ENCODE measurements around the gene PRUNE2.

The PRUNE2 gene

DNA sequence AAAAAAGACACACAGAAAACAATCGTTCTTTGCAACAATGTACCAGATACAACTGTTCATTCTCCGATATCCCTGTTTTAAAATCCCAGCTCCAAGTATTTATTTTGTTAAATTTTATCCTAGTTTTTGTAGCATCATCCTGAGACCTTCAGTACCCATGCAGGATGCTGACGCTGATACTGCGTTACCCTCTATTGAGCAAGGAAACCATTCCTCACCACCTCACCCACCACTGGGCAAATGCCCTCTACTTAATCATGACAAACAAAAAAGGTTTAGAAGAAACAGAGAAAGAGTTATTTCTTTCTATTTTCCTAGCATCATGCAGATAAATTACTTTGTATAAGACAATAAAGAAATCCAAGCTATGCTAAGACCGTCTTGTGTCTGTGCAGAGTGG lies 277.8 kb downstream of the PRUNE2 start:
- DNase-seq (ENCODE audit: low spot score) = no peak

DNA sequence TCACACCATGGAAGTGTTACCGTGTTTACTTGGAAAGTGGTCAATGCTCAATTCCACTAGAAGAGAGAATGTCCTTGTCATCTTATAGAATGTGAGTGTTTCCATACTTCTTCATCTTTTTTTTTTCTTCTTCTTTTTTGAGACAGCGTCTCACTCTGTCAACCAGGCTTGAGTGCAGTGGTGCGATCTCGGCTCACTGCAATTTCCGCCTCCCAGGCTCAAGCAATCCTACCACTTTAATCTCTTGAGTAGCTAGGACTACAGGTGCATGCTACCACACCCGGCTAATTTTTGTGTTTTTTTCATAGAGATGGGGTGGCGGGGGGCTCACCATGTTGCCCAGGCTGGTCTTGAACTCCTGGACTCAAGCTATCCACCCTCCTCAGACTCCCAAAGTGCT lies 278.9 kb downstream of the PRUNE2 start:
- DNase-seq (ENCODE audit: low spot score) = no peak

DNA sequence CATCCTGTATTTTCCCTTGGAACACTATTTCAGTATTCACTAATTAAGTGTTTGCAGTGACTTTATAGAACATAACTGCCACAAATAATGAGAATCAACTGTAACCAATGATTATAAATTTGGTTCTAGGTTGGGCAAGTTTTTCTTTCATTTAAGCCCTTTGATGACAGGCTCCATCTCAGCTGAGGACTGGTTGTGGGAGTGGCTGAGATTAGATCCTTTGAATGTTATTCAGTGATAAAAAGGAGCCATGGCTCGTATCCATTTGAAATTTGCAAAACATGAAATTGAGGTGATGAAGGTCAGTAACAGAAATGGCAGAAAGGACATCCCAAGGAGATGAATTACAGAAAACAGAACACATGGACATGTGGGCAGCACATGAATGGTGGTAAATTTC lies 279.8 kb downstream of the PRUNE2 start:
- no peak for DNase-seq (ENCODE audit: low spot score)

DNA sequence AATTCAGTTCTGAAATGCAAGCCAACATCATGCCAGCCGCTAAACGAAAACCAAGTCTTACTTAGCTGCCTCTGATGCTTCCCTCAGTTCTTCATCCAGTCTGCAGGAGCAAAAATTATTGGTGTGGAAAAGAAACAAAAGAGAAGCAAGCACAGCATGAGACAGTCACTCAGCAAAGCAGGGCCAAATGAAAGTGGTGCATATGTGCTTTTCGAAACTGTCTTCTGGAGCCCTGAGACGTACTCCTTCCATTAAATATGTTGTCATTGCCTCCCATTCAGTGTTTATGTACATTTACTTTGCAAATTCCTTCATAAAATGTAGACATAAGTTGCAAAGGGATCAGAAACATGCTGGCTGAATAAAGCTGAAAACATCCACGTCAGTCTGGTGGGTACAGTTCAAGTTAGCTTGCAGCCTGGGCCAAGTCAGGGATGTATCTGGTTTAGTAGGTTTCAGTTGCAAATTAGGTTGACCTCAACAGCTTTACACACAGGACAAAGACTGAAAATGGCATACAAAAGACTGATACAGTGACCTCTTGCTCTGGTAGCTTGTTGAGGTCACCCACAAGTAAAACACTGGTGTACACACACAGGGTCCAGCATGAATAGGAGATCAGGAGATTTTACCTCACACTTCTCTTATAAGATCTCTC lies 281.4 kb downstream of the PRUNE2 start:
- DNase-seq (ENCODE audit: low spot score) = no peak

DNA sequence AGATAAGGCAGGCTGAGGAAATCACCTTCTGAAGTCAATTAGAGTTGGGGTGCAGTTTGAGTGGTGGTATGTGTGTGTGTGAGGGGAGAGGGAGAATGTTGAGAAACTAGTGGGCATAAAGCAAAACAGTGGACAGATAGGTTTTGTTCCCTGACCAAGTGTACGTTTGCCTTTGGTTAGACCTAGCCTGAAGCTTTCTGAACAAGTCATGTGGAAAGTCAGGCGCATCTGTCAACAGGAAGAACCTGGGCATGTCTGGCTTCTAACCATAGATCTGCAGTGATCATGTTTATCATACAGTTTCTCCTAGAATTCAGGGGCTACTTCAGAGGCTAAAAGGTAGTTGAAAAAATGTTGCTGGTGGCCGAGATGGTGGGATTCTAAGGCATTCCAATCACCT lies 284.9 kb downstream of the PRUNE2 start:
- DNase-seq (ENCODE audit: low spot score) = no peak

DNA sequence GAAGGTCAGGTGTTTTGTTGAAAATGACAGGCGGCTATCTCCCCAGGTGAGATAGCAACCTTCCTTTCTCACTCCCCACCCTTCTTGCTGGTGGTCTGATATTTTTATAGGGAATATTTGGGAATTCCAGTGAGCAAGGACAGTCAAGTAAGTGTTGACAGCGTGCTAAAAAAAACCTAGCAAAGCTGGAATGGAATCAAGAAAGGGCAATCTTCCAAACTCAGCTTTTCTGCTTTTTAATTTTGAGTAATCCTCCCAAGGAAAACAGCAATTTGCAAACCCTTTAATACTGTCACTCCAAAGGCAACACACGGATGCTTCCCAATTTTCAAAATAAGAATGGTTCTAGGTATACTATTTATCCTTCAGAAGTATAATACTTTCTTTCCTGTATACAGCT lies 285.3 kb downstream of the PRUNE2 start:
- no peak for DNase-seq (ENCODE audit: low spot score)

DNA sequence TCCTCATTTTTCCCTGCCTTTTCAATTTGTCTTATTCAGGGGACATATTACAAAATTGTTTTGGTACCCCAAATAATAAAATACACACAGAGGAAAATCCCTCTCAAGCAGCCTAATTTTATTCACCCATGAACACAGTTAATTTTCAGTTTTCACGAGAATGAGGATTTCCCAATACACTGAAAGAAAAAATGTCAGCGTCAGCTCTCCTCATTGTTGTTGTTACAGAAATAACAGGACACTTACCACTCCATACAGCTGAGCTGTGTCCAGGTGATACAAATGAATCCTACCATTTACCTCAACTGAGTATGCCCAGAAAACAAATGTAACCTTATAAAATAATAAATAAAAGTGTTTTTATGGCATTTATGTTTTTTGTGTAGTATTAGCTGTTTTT lies 286.3 kb downstream of the PRUNE2 start:
- DNase-seq (ENCODE audit: low spot score) = no peak

DNA sequence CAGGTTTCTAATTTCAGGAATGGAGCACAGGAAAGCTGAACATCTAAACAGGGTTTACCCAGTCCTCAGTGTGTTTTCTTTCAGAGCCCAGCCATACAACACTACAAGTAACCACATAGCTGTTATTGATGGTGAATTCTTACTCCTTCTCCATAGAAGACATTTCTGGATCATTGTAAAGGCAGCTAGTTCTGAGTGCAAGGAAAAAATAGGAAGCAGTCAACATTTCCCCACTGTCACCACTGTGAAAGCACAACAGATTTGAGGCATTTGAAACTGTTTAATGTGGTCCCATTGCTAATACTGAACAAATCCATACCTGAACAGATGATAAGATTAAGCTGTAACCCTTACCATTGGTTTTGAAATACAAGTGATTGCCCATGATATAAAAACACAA lies 286.7 kb downstream of the PRUNE2 start:
- no peak for DNase-seq (ENCODE audit: low spot score)

DNA sequence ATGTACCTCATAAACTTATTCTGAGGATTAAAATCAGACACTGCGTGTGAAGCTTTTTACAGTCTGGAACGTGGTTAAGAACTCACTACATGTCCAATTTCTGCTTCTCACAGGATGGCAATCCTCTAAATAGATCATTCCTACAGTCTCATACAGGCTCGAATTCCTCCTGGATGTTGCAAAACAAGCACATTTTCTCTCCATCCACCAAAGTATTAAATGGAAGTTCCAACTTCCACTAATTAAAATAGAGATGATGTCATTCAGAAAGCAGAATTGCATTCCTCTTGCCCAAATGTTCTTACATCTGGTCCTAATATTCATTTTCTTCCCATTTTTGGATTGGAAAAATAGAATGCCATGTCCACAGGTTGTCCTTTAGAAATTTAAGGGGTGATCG lies 287.2 kb downstream of the PRUNE2 start:
- DNase-seq (ENCODE audit: low spot score) = no peak

DNA sequence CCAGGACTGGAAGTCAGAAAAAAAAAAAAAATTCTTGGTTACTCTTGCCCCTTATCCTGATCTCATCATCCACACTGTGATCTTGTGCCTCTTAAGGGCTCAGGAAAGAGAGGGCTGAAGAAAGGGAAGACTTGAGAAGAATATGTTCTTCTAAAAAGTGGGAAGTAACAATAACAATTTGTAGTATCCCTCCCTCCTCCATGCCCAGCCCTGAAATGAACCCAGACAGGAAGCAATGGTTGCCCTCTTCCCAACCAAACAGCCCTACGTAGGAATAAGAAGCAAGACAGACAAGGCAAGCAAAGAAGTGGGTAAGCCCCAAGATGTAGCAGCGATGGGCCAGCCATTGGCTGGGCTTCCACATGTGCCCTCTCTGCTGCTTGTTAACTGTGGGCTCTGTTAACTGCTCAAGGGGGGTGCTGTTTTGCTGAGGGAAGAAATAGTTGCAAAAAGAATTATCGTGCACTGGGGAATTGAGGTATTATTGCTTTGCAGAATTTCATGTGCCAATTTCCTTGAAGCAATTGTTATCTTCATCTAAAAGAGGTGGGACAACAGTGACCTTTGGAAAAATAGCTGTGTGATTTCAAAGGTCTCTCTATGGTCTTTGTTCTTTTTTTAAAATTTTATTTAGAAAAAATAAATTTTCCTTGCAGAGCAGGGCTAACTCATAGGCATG lies 288.3 kb downstream of the PRUNE2 start:
- DNase-seq (ENCODE audit: low spot score) = no peak

DNA sequence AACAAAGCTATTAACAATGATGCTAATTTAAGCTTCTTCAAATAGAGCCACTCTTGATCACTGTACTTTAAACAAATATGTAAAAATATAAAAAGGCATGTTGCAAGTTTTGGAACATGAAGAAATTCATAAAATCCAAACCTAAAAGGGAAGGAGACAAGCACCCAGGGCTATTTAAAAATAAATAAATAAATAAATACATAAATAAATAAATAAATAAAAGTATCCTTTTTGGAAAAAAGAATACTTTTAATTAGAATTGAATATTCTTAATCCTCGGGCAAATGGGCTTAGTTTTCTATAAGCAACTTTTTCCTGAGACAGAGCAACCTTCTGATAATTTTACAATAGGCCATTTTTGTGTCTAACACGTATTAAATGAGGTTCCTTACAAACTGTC lies 289.1 kb downstream of the PRUNE2 start:
- DNase-seq (ENCODE audit: low spot score) = no peak

DNA sequence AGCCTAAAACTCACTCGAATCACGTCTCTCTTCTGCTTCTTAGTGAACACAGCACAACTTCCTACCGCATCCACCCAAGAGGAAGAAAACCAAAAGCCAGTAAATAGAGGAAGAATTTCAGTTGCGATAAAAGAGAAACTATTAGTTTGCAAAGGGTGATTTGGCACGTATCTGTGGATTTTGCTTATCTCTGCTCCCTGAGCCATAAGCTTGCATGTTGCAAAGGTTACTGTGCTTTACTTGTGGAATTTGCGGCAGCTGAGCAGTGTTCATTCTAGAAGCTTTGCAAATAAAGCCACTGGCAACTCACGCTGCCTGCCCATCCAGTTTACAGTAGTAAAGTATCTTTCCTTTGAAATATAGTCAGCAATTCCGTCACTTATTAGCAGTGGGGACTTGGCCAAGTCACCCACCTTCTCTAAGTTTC lies 290.7 kb downstream of the PRUNE2 start:
- no peak for DNase-seq (ENCODE audit: low spot score)

DNA sequence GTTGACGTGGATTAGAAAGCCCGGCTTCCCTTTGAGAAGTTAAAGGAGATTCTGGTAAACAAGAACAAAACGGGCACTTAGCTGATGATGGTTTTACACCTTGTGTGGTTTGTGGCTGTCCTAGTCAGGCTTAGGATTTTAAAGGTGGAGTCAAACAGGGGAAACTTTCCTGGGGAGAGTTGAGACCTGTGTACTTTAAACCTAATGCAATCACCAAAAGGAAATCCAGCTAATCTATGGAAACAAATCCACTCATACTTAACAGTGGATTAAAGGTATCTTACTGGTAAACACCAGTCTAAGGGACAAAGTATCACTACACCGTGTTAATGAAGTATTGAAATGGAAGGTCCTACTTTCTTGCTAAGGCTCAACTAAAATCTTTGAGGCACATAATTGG lies 291.9 kb downstream of the PRUNE2 start:
- DNase-seq (ENCODE audit: low spot score) = no peak

DNA sequence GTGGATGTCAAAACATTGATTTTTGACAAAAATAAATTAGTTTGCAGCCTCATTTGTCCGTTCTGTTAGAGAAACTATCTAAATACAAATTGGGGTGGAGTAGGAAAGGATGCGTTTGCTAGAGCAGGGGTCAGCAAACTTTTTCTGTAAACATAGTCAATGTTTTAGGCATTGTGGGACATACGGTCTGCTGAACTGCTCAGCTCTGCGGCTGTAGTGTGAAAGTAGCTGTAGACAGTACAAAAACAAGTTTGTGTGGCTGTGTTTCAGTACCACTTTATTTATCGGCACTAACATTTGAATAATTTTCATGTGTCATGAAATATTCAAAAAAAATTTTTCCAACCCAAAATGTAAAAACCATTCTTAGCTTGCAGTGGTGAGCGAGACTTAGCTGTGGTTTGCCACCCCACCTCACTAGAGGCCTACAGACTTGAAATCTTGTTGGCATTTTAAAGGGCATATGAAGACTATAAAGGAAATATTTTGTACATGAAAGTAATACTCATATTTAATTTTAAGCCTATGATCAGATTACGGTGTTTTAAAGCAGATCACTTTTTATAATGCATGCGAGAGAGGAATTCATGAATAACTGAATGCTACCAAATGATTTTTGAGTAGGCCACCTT lies 292.6 kb downstream of the PRUNE2 start:
- DNase-seq (ENCODE audit: low spot score) = no peak

DNA sequence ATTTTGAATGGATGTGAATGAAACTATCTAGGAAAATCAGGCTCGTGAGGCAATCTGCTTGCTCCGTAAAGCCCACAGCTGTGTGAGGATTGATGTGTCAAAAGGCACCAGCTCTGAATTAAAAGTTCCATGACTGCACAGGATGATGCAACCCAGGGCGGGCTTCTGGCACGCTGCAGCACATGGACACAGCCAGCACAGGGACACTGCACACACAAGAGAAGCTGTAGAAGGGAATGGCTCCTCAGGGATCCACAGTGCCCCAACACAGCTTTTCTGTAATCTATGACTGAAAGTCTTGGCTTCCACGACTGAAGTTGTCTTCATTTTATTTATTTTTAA lies 295.9 kb downstream of the PRUNE2 start:
- no peak for DNase-seq (ENCODE audit: low spot score)

DNA sequence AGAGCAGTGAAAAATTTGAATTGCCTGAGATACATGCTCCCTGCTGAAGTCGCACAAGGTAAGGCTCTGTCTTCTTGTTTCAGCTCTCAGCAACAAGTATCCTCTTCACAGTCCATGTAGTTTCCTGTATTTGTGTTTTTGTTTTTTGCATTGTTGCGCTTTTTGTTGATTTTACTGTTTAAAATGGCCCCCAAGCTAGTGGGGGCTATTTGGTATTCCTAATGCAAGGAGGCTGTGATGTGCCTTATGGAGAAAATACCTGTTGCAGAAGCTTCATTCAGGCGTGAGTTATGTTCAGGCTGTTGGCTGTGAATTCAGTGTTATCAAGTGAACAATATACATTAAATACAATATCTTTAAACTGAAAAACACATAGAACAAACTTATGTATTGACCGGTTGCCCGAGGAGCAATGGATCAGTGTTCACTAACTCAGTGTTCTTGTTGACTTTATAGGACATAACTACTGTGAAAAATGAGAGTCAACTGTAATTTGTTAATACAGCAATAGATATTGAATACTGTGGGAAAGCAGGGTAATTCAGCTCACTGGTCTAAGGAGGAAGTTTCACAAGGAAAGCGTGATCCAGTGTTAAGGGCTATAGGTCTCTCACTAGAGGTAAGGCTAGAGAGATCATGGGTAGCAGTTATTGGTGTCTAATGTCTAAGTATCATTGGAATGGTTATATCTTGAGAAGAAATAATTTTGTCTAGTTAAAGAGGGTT lies 296.5 kb downstream of the PRUNE2 start:
- no peak for DNase-seq (ENCODE audit: low spot score)

DNA sequence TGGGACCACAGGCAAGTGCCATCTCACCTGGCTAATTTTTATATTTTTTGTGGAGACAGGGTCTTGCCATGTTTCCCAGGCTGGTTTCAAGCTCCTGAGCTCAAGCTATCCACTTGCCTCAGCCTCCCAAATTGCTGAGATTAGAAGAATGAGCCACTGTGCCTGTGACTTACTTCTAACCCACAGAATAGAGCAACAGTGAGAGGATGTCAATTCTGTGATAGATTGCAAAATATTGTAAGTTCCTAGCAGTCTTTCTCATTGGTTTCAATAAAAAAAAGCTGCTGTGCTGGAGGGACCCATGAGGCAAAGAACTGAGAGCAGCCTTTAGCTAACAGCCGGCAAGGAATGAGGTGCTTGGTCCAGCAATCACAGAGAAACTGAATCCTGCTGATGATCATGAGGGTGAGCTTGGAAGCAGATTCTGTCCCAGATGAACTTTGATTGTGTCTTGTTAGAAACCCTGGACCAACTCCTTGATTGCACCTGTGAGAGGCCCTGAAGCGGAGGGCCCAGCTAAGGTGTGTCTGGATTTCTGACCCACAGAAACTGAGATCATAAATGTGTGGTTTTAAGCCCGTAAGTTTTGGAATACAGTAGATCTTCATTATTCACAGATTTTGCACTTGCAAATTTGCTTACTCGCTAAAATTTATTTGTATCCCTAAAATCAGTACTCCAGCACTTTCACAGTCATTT lies 297.2 kb downstream of the PRUNE2 start:
- DNase-seq (ENCODE audit: low spot score) = no peak

DNA sequence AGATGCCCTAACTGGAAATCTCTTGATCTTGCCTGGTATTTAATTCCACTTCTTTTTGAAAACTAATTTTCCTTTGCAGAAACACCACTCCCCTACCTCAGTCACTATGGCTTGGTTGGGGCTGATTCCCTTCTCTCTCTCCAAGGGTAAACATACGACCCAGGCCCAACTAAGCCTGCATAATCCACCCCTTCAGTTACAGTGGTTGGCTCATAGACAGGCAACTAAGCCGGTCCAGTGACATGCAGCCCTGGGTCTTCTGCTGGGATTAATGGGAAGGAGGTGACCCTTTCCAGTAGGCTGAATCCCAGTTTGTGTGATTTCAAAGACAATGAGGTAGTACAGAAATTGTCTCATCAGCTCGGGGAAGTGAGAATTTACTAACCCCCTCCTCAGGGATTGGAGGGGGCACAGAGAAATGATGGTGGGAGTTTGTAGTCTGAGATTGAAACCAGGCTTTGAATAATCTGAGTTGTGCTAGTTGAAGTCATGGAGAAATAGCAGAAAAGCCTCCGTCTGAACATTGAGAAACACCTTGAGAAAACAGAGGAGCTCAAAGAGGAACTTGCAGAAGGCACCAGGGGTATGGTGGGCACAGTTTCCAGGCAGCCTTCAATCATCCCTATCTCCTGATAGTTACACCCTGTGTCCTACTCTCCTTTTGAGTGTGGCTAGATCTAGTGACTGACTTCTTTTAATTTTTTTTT lies 298.0 kb downstream of the PRUNE2 start:
- DNase-seq (ENCODE audit: low spot score) = no peak

DNA sequence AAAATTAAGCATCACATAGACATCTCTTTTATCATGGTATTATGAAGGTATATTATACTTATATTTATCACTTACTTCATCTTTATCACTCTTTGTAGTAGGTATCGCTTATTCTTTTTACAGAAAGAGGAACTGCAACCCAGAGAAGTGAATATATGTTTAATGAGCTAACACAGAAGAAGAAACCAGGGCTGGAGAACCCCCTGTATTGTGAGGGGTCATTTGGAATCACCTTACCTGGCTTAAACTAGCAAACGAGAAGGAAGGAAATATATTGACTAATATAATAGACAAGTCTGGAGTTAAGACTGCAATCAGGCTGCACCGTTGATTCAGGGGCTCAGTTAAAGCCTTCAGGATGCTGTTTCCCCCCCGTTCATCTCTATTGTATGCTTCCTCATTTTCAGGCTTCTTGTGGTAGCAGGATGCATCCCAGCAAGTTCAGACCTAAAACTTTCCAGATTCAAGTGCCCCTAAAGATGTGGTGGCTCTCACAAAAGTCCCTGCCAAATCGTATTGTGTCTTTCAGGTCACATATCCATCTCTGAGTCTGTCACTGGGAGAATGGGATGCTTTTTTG lies 300.5 kb downstream of the PRUNE2 start:
- DNase-seq (ENCODE audit: low spot score) = no peak

DNA sequence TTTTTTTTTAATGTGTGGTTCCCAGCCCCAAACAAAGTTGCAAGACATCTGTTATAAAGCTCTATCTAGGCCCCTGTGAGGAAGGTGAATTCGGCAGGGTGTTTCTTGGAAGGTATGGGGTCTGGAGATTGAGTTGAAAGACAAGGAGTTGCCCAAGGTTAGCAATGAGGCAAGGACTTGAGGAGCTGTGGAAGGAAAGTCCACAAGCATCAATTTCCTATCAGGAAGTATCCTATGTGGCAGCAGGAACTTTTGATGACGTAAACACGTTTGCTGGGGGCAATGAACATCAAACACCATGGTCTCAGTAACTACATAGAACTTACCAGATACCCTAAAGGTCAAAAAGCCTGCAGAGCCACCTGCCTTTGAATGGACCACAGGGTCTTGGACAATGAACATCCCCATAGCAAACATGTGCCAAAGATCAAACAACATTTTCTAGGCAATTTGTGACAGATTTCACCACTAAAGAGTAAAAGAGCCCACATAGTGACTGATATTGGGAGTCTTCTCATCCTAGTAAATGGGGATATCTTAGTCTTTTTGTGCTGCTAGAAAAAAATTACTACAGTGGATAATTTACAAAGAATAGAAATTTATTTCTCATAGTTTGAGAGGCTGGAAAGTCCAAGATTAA lies 301.9 kb downstream of the PRUNE2 start:
- no peak for DNase-seq (ENCODE audit: low spot score)

DNA sequence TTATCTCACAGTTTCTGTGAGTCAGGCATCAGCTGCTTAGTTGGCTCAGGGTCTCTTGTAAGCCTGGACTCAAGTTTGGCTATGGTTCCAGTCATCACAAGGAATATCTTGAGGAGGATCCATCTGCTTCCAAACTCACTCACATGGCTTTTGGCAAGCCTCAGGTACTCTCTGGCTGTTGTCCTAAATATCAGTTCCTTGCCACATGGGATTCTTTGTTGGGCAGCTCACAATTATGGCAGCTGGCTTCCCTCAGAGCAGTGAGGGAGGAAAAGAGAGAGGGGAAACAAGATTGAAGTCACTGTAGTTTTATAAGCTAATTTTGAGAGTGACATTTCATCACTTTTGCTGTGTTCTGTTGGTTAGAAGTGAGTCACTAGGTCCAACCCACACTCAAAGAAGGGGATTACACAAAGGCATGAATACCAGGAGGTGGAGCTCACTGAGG lies 302.4 kb downstream of the PRUNE2 start:
- DNase-seq (ENCODE audit: low spot score) = no peak
